ENCODE measurements around the gene FOS. TPM values are rescaled to one million over a fixed set of nuclear protein-coding genes. Genes with fewer than 3 reads are reported as not detected.

FOS gene
- total RNA-seq, 1 donor, result 108 TPM

- TF ChIP-seq CTCF (IDR thresholded peaks at IDR 0.05; ENCODE audit: insufficient read depth, low read depth, low read length), result no peak
These were observed 34.7 kb downstream of the FOS start for GRCh38 chr14:75313294-75313693.

GRCh38 chr14:75315144-75315543 lies 36.5 kb downstream of the FOS start:
- TF ChIP-seq CTCF (IDR thresholded peaks at IDR 0.05; ENCODE audit: insufficient read depth, low read depth, low read length), result no peak
- no peak overlapping the region for H3K4me3 ChIP-seq (ENCODE audit: low read depth, low read length)
- DNase-seq (ENCODE audit: low read depth), result peak; percentile 42

More at GRCh38 chr14:75313294-75313693, 34.7 kb downstream of the FOS start:
- H3K4me3 ChIP-seq (ENCODE audit: low read depth, low read length), result no peak overlapping the region
- DNase-seq (ENCODE audit: low read depth), result no peak

GRCh38 chr14:75317148-75317547 lies 38.5 kb downstream of the FOS start:
- no peak for DNase-seq (ENCODE audit: low read depth)
- H3K4me3 ChIP-seq (ENCODE audit: low read depth, low read length), result no peak overlapping the region
- TF ChIP-seq CTCF (IDR thresholded peaks at IDR 0.05; ENCODE audit: insufficient read depth, low read depth, low read length), result no peak

GRCh38 chr14:75318353-75318752 lies 39.7 kb downstream of the FOS start:
- no peak overlapping the region for H3K4me3 ChIP-seq (ENCODE audit: low read depth, low read length)
- no peak for TF ChIP-seq CTCF (IDR thresholded peaks at IDR 0.05; ENCODE audit: insufficient read depth, low read depth, low read length)
- no peak for DNase-seq (ENCODE audit: low read depth)

- no peak for DNase-seq (ENCODE audit: low read depth)
- H3K4me3 ChIP-seq (ENCODE audit: low read depth, low read length), result no peak overlapping the region
- no peak for TF ChIP-seq CTCF (IDR thresholded peaks at IDR 0.05; ENCODE audit: insufficient read depth, low read depth, low read length)
These were observed 40.4 kb downstream of the FOS start for GRCh38 chr14:75319021-75319420.

- no peak overlapping the region for H3K4me3 ChIP-seq (ENCODE audit: low read depth, low read length)
- TF ChIP-seq CTCF (IDR thresholded peaks at IDR 0.05; ENCODE audit: insufficient read depth, low read depth, low read length), result no peak
- no peak for DNase-seq (ENCODE audit: low read depth)
These were observed 41.6 kb downstream of the FOS start for GRCh38 chr14:75320196-75320595.

- no peak for TF ChIP-seq CTCF (IDR thresholded peaks at IDR 0.05; ENCODE audit: insufficient read depth, low read depth, low read length)
- no peak for DNase-seq (ENCODE audit: low read depth)
- no peak overlapping the region for H3K4me3 ChIP-seq (ENCODE audit: low read depth, low read length)
These were observed 44.1 kb downstream of the FOS start for GRCh38 chr14:75322746-75323145.
